Measurements from ENCODE around the gene MAP3K9. TPM values are rescaled to one million over a fixed set of nuclear protein-coding genes. Genes with fewer than 3 reads are reported as not detected.

The MAP3K9 gene
- total and polyA plus RNA-seq, 2 donors (not counting 3 experiments of a cell fraction or from before 2014, with no cell fraction given) = 0.06 to 0.11 TPM

DNA sequence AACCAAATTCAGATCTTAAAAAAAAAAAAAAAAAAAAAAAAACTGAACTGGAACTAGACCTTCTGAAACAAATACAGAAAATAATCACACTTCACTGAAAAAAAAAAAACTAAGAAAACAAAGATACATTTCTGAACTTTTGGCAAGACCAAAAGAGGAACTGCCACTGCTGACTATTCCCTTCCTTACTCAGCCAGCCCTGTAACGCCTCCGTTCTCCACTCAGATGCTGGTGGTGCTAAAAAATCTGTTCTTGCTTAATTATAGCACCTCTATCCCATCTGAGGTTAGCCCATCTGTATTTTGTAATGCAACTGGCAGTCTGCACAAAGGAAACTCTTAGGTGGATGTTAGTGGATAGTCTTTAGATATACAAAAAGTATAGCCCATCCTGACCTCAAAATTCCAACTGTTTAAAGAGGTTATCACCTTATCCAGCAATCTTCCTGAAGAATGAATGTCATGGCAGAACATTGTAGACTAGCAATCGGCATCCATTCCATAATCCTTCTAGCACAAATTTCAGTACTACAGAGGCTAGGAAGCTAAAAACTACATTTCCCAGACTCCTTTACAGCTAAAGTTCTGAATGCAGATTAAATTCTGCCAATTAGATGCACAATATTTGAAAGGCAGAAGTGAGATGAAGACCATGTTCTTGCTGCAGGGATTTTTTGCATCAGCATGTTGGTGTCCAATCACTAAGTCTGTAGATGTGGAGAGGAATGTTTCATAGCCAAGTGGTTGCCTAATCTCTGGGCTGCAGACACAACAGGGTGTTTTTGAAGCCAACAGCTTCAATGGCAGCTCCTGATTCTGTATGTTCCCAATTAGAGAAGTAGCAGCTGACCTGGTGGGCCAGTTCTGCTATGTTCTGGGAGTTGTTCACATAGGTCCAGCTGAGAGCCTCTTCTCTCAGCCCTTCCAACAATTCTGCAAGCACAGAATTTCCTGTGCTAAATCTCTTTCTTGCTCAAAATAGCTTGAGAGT lies 5.7 kb downstream of the MAP3K9 start:
- Histone ChIP-seq H3K4me3 (replicated peaks in 1 of 3; ENCODE audit: insufficient read depth in 1 of 3, low read depth in 1 of 3, low read length in 3 of 3) (no peak overlapping the region), H3K4me2 (ENCODE audit: insufficient read depth, low read length) (no peak overlapping the region), H3K4me1 (ENCODE audit: control insufficient read depth, extremely low read depth, insufficient read depth, low read length) (no peaks in the 10 kb centered on the region), H3K9me3 (replicated peaks; ENCODE audit: control insufficient read depth, insufficient read depth, low read length) (no peaks in the 10 kb centered on the region), H3K27me3 (ENCODE audit: control insufficient read depth in 2 of 2, insufficient read depth in 2 of 2, low read length in 2 of 2) (peaks cover 17 to 20% of the 10 kb centered on the region in 2 experiments), H3K36me3 (ENCODE audit: control insufficient read depth in 2 of 2, extremely low read depth in 1 of 2, insufficient read depth in 2 of 2, low read length in 2 of 2) (no peaks in the 10 kb centered on the region), H3K79me2 (ENCODE audit: control insufficient read depth, insufficient read depth, low read length) (no peaks in the 10 kb centered on the region), H3K9ac (replicated peaks; ENCODE audit: extremely low read depth, insufficient read depth, low read length) (no peak overlapping the region), H2AFZ (ENCODE audit: low read depth, low read length) (no peak overlapping the region), H3K27ac (ENCODE audit: insufficient read depth, low read depth, low read length) (no peak overlapping the region), H3K9me1 (replicated peaks; ENCODE audit: control insufficient read depth, extremely low read depth, insufficient read depth, low read length) (no peaks in the 10 kb centered on the region), H4K20me1 (replicated peaks; ENCODE audit: control insufficient read depth, extremely low read depth, insufficient read depth, low read length) (no peaks in the 10 kb centered on the region)
- TF ChIP-seq FOS (IDR thresholded peaks at IDR 0.05; ENCODE audit: borderline replicate concordance, insufficient read depth, low read length) = no peak
- no peak for TF ChIP-seq POLR2AphosphoS5 (IDR thresholded peaks at IDR 0.05; ENCODE audit: insufficient read depth, low read depth, low read length)
- no peak for TF ChIP-seq MYC (IDR thresholded peaks at IDR 0.05; ENCODE audit: low read depth, low read length)
- TF ChIP-seq JUN (IDR thresholded peaks at IDR 0.05; ENCODE audit: borderline replicate concordance, insufficient read depth, insufficient read length, low read depth) = no peak
- TF ChIP-seq EZH2 (IDR thresholded peaks at IDR 0.05; ENCODE audit: borderline replicate concordance, low read depth, low read length, severe bottlenecking) = no peak
- no peak for TF ChIP-seq GATA2 (IDR thresholded peaks at IDR 0.05; ENCODE audit: insufficient read depth, insufficient read length, low read depth, low read length)
- no peak for TF ChIP-seq POLR2A (IDR thresholded peaks at IDR 0.05; ENCODE audit: low read depth, low read length)
- TF ChIP-seq, protein P1, sequence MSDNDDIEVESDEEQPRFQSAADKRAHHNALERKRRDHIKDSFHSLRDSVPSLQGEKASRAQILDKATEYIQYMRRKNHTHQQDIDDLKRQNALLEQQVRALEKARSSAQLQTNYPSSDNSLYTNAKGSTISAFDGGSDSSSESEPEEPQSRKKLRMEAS (IDR thresholded peaks at IDR 0.05; ENCODE audit: insufficient read depth, insufficient read length) = no peak
- TF ChIP-seq CTCF (IDR thresholded peaks at IDR 0.05; ENCODE audit: extremely low read depth in 1 of 2, insufficient read depth in 1 of 2, low read depth in 1 of 2, low read length in 2 of 2) = no peak
- POLR2A ChIA-PET = no interaction called here
- DNase-seq (ENCODE audit: low read depth, low spot score) = no peak
- CTCF ChIA-PET = interaction anchor here (1.0 to 1.7 kb wide), 2 partner anchors 15 to 90 kb away, joined by 3 to 4 read pairs; no protein-coding TSS in a partner anchor
- no peak for FAIRE-seq
- BruUV-seq (replicated peaks) = no TSS peak
- dilution Hi-C loops (cut with MboI; ENCODE audit: extremely low pct_ligation_motif_present, low sequenced_read_pairs) (no loop called here), intact Hi-C loops (cut with micrococcal nuclease) (no loop called here)
